HG02840 (cell line): ENCODE results near the gene KDM5A.
"Not testable (repeated sequence)": the region's sequence is repeated elsewhere in the genome, so short reads cannot be mapped to it uniquely, and the experiment has no call there.

Experiments used
- ATAC-seq: cut with Tn5 transposase; IDR thresholded peaks from one replicate; pipeline ENCODE4 v1.9.1; 2021; ENCODE audit warnings: mild to moderate bottlenecking, moderate library complexity, moderate number of reproducible peaks; ENCODE audit not compliant: unreplicated experiment, low FRiP score

The KDM5A gene

DNA sequence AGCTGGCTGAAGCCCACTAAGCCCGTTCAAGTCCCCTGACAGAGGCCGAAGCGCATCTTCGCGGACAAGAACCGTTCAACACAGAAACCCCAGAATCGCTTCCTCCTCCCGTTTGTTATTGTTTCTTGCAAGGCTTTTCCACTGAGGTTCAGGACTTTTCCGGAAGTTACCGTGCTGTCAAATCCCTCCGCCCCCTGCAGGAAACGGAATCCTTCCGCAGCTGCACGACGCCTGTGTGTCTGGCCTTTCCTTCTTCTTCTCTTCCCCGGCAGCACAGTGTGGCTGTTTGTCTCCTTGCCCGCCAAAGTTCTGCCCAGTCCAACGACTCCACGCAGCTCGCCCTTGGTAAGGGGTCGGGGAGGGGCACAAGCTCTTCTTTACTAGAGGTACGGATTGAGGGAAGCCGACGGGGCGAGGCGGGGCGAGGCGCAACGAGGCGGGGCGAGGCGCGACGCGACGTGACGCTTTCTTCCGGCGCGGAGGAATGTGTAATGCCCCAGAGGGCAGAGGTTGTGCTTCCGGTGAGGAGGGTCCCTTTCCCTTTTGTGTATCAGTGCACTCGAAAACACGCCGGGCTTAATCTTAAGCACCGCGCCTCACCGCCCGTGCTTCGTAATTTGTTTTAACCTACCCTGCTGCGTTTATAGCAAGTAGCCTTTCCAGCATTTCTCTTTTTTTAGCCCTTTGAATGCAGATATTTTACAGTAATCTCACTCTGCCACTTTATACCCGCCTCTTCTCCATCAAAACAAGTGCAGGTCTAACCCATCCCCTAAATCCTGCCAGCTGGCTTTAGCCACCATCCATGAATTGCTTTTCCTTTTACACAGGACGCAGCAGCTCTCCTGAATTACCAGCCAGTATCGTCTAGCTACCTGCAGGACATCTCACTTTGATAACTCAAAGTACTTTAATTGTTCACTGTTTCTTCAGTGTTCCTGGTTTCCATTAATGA is at the start of gene KDM5A:
Gene KDM5A, minus strand, starts transcription at position 179 of the 955 bp plus-strand sequence. CDS start 229 bp downstream, outside the sequence.
- ATAC-seq: peak; percentile 80

DNA sequence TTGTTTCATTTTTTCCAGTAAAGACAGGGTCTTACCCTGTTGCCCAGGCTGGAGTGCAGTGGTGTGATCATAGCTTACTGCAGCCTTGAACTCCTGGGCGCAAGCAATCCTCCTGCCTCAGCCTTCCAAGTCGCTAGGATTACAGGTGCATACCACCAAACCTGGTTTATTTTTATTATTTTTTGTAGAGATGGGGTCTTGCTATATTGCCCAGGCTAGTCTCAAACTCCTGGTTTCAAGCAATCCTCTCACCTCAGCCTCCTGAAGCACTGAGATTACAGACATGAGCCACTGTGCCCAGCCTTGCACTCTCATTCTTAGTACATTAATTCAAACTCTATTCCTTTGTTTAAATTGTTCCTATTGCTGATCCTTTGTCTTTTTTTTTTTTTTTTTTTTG is 46.6 kb upstream of the KDM5A start:
- not testable (repeated sequence) for ATAC-seq

DNA sequence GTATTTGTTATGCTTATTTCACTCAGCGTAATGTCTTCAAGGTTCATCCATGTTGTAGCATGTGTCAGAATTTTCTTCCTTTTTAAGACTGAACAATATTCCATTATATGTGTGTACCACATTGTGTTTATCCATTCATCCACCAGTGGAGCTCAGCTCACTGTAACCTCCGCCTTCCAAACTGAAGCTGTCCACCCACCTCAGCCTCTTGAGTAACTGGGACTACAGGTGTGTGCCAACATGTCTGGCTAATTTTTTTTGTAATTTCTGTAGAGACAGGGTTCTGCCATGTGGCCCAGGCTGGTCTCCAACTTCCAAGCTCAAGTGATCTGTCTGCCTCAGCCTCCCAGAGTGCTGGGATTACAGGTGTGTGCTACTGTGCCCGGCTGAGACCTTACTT is 33.4 kb upstream of the KDM5A start:
- ATAC-seq: no peak

DNA sequence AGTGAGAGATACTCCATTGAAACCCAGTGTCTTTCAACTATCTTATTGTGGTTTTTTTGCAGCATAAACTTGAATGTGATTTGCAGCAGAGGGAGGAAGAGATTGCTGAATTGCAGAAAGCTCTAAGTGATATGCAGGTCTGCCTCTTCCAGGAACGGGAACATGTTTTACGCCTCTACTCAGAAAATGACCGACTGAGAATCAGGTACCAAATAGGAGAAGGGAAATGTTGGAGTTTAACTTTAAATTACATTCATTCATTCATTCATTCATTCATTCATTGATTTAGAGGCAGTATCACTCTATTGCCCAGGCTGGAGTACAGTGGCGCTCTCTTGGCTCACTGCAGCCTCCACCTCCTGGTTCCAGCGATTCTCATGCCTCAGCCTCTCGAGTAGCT is 29.3 kb upstream of the KDM5A start:
- ATAC-seq: no peak

DNA sequence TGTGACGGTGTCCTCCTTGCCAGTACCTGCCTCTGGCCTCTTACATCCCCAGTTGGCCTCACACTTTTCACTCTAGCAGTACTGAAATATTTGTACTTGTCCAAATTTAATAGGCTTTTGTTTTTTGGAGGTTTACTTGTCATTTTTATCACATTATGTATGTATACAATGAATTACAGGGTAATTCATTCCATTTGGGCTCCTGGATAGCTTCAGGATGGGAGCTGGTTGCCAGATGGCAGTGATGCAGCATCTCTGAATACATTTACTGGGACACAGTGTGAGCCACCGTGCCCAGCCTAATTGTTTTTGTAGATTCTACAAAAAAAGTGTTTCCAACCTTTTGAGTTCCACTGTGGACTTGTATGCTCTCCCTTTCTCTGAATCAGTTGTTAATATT is 25.7 kb upstream of the KDM5A start:
- no peak for ATAC-seq

DNA sequence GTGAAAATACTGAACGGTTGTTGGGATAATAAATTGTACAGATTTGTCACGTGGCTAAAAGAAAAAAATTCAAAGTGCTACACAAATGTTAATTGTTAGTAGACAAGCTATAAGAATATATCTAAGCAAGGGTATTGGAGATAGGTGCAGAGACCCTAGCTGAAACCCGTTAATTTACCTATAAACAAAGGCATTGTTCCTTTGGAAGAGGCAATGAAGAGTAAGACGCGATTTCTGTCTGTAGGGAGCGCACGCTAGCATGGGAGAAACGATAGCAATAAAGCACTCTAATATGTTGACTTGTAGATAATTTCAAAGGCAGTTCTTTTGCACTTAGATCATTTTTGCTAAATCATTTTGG is 12.9 kb upstream of the KDM5A start:
- no peak for ATAC-seq

DNA sequence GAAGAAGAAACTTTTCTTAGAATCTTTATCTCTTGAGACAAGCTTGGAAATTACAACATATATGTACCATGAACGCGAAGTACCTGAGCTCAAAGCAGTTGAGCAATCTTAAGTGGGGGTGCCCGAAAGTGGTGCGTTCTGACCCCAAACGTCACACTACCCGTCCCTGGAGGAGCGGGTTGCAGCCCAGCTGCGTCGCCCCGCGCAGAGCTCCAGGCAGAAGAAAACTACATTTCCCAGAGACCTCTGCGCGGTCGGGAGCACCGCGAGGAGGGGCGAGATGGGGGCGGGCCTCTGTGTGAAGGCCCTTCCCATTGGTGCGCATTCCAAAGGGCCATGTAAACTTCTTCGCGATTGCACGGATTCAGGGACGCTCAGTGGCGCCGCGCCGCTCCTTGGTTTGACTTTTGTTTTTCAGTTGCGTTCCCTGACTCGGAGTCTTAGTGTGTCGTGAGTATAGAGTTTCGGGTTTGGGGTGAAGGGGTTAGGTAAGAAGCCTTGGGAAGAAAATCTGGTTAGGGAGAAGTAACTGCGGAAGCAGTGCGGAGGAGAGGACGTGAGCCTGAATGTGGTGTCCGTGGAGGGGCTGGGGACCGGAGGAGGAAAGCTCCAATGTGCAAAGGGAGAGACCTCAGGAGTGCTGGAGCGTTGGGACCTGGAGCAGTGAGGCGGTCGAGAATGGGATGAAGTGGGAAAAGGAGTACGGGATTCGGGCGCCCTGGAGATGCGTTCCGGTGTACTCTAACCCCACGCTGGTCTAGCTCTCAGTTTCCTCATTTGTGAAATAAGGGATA is 12.3 kb upstream of the KDM5A start, which contains the start of gene CCDC77:
Gene CCDC77, plus strand, starts transcription at position 410 of the 794 bp plus-strand sequence. CDS start 7,740 bp downstream, outside the sequence.
- peak; percentile 96 for ATAC-seq

DNA sequence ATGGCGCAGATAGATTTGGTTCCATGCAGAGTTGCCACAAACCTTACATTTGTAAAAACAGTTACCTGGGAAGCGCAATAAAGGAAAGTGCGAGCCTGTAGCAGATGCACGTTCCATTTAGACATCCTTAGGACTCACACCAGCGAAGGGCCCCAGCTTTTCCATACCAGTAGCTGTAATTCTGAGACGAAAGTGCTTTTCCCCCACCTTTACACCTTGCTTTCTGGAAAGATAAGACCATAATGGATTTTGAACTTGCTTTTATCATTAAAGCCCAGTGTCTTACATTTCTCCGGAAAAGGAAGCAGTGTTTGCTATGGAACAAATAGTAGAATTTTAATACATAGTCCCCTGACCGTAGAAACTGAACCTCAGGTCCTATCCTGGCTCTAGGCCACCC is 11.7 kb upstream of the KDM5A start:
- no peak for ATAC-seq

DNA sequence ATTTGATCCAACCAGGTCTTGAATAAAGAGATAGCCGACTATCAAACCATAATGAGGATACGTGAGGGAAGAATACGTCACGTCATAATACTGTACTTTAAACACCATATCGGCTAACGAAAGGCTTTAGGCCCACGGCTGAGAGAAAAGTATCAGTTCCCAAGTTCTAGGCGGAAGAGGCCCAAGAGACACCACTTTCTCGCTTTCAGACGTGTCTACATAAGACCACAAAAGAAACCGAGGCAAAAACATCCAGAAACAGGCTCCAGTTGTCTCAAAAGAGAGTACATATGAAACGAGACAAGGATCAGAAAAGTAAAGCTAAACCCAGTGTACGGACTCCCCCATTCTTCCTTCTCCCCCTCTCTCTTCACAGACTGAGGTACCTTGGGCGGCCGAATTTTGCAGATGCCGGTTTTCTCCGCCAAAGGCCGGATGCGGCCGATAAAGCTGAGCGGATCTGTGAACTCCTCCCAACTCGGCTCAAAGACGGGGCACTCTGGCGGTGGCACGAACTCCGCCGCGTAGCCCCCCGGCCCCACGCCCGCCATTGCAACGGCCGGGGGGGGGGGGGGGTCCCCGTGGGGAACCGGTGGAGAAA is 479 bp downstream of the KDM5A start:
- peak; percentile 28 for ATAC-seq

DNA sequence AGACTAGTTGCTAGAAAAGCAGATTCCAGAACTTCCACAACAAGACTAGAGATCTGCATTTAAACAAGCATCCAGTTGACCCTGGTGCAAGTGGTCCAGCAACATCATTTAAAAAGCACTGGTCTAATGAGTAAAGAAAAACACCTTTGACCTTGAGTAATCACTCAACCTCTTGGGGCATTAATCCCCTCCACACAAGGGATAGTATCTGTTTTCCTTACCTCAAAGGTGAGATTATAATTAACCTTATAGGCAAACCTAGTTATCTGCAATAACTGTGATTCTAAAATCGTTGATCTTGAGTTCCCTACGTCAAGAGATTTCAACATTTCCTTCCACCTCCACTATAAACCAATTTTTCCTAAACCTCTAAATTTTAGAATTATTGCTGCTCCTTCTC is 1.1 kb downstream of the KDM5A start:
- no peak for ATAC-seq

DNA sequence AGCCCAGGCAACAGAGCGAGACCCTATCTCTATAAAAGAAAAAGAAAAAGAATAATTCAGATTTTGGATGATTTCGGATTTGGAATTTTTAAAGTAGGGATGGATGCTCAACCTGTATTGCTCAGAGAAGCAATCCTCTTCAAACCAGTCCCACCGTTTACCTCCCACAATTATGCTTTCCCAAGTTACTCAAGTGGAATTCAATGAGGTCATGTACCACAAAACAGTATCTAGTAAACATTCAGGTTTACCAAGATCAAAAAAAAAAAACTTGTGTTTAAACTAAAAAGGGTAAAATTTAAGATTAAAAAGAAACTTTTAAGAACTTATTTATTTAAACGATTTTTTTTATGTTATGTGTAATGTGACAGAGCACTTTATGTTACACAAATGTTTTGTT is 2.5 kb downstream of the KDM5A start:
- ATAC-seq: no peak

DNA sequence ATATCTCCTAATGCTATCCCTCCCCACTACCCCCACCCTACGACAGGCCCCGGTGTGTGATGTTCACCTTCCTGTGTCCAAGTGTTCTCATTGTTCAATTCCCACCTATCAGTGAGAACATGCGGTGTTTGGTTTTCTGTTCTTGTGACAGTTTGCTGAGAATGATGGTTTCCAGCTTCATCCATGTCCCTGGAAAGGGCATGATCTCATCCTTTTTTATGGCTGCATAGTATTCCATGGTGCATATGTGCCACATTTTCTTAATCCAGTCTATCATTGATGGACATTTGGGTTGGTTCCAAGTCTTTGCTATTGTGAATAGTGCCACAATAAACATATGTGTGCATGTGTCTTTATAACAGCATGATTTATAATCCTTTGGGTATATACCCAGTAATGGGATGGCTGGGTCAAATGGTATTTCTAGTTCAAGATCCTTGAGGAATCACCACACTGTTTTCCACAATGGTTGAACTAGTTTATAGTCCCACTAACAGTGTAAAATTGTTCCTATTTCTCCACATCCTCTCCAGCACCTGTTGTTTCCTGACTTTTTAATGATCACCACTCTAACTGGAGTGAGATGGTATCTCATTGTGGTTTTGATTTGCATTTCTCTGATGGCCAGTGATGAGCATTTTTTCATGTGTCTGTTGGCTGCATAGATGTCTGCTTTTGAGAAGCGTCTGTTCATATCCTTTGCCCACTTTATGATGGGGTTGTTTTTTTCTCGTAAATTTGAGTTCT is 18.2 kb downstream of the KDM5A start:
- not testable (repeated sequence) for ATAC-seq

DNA sequence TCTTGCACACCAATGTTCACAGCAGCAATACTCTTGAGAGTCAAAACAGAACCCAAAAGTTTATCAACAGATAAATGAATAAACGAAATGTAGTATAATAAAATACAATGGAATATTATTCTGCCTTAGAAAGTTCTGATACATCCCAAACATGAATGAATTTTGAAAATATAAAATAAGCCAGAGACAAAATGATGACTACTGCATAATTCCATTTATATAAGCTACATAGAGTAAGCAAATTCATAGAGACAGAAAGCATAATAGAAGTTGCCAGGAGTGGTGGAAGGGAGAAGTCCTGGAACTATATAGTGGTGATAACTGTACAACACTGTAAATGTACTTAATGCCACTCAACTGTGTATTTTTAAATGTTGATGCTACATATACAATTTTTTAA is 21.1 kb downstream of the KDM5A start:
- ATAC-seq: no peak

DNA sequence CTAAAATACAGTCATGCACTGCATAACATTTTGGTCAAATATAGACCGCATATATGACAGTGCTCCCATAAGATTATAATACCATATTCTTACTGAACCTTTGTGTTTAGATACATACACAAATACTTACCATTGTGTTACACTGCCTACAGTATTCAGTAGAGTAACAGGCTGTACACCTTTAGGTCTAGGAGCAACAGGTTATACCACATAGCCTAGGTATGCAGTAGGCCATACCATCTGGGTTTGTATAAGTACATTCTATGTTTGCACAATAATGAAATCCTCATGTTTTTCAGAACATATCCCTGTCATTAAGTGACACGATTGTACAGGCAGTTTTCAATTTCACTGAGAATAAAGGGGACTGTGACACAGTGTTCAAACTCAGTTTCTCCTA is 22.3 kb downstream of the KDM5A start:
- ATAC-seq: no peak

DNA sequence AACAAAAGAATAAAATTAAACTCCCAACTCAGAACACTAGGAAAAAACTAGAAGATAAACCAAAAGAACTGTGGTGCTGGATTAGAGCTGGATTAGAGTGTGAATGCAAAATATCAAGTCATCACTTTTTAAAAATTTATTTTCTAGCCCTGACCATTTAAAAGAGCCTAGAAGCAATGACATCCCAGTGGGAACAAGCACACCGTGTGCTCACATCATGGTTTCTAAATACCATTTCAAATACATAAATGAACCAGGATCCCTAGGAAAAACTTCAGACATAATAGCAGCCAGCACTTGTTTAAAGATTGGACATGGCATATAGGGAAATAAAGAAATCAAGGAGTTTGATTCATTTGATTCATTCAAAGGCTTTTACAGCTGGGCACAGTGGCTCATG is 30.0 kb downstream of the KDM5A start:
- ATAC-seq: no peak

DNA sequence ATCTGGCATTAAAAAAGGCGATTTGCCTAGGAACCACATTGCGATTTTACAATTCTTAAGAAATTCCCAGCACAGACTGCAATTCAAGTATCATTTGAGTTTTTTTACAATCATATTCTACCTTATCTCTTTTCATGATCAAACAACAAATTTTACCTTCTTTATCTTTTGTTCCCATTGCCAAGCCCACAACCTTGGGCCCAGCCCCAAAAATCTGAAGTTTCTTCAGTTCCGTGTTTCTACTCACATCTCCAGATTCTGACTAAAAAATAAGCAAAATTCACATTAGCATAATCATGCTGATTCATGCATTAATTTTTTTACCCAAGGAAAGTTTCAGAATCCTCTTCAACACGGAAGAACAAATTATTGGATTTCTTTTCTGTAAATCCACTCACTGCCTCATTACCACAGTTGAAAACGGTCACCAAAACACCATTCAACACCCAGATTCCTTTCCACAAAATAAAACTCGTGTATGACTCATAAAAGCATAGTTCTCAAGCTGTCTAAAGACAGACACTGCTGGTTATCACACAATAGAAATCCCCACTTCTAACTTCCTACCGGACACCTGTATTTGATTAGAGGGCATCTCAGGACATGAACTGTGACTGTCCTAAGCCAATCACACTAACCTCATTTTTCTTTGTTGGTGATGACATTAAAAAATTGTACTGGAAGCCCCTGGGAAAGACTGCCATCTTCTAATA is 32.7 kb downstream of the KDM5A start:
- no peak for ATAC-seq

DNA sequence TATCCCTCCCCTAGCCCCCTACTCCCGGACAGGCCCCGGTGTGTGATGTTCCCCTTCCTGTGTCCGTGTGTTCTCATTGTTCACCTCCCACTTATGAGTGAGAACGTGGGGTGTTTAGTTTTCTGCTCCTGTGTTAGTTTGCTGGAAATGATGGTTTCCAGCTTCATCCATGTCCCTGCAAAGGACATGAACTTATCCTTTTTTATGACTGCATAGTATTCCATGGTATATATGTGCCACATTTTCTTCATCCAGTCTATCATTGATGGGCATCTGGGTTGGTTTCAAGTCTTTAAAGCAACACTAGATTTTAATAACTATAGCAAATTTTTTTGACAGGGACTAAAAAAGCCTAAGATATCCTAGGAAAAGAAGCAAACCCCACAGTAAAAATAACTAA is 37.9 kb downstream of the KDM5A start:
- ATAC-seq: not testable (repeated sequence)

DNA sequence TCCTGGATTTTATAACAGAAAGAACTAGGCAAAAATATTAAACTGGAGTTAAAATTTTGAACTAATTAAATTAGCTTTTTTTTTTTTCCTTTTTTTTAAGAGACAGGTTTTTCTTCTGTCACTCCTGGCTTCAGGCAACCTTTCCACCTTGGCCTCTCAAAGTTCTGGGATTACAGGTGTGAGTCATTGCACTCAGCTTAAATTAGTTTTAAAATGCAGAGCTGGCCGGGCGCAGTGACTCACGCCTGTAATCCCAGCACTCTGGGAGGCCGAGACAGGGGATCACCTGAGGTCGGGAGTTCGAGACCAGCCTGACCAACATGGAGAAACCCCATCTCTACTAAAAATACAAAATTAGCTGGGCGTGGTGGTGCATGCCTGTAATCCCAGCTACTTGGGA is 39.5 kb downstream of the KDM5A start:
- ATAC-seq: not testable (repeated sequence)

DNA sequence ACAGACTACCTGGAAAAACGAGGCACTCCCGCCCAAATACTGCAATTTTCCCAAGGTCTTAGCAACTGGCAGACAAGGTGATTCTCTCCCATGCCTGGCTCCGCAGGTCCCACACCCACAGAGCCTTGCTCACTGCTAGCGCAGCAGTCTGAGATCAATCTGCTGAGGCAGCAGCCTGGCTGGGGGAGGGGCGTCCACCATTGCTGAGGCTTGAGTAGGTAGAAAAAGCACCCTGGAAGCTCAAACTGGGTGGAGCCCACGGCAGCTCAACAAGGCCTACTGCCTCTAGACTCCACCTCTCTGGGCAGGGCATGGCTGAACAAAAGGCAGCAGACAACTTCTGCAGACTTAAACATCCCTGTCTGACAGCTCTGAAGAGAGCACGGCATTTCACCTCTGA is 46.1 kb downstream of the KDM5A start:
- not testable (repeated sequence) for ATAC-seq

DNA sequence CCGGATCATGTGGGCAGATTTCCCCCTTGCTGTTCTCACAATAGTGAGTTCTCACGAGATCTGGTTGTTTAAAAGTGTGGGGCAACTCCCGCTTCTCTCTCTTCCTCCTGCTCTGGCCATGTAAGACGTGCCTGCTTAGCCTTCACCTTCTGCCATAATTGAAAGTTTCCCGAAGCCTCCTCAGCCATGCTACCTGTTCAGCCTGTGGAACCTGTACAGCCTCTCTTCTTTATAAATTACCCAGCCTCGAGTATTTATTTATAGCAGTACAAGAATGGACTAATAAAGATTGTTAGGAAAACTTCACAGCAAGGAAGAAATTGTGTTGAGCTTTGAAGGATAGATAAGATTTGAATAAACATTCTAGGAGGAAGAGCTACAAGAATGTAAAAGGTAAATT is 52.1 kb downstream of the KDM5A start:
- no peak for ATAC-seq
